HEK293 (cell line): ENCODE data around the gene ERN2.
A peak's percentile ranks its signal among the peaks of the same experiment; 100 is the strongest.

Experiments used
- CTCF ChIA-PET: fragments of 350-600 bp; formaldehyde crosslinking; extraction: SDS; loops from one replicate; lab custom pipeline; 2021; ENCODE audit warnings: antibody characterized with exemption; lab: Yijun Ruan, JAX
- POLR2A ChIA-PET: fragments of 300-600 bp; formaldehyde crosslinking; extraction: SDS; loops from one replicate; lab custom pipeline; 2020; ENCODE audit warnings: antibody characterized with exemption, inconsistent platforms; lab: Yijun Ruan, JAX
- H3K27ac ChIP-seq: fragments of 200-500 bp; sonication (Bioruptor generic); 2 replicates; pipeline ENCODE4 v1.5.1; 2014; ENCODE audit warnings: low read depth, low read length, control low read depth, inconsistent platforms; ENCODE audit errors: extremely low read depth
- H3K36me3 ChIP-seq, 2 experiments: fragments of 200-500 bp in 1 of 2; sonication (Bioruptor generic) in 1 of 2; 1 replicate in 1 of 2; 2 replicates in 1 of 2; pipeline ENCODE4 v1.5.1; 2014 to 2017; ENCODE audit warnings: inconsistent platforms in 2 of 2, low read length in 2 of 2; ENCODE audit not compliant: control insufficient read depth in 2 of 2, insufficient read depth in 1 of 2
- H3K4me1 ChIP-seq: fragments of 200-500 bp; sonication (Bioruptor generic); 2 replicates; pipeline ENCODE4 v1.5.1; 2014; ENCODE audit warnings: mild to moderate bottlenecking, low read length, inconsistent platforms; ENCODE audit not compliant: control insufficient read depth, insufficient read depth
- H3K4me3 ChIP-seq: 2 replicates; pipeline ENCODE4 v1.5.1; 2011; ENCODE audit warnings: low read depth, mild to moderate bottlenecking, control low read depth, low read length, moderate library complexity
- H3K9me3 ChIP-seq: fragments of 200-500 bp; sonication (Bioruptor generic); 2 replicates; pipeline ENCODE4 v1.5.1; 2014; ENCODE audit warnings: low read depth, low read length, inconsistent platforms; ENCODE audit not compliant: control insufficient read depth, insufficient read depth
- KLF16 ChIP-seq: fragments of 450-650 bp; formaldehyde crosslinking; IDR thresholded peaks from 2 replicates; pipeline ENCODE4 v1.5.1; 2017; ENCODE audit warnings: missing biosample characterization, missing genetic modification characterization
- KLF7 ChIP-seq: fragments of 450-650 bp; formaldehyde crosslinking; IDR thresholded peaks from 2 replicates; pipeline ENCODE4 v1.5.1; 2016; ENCODE audit warnings: missing biosample characterization, missing genetic modification characterization, borderline replicate concordance
- SETDB1 ChIP-seq: IDR thresholded peaks from one replicate; pipeline ENCODE4 v1.6.1; 2017; ENCODE audit warnings: mild to moderate bottlenecking, low read length, moderate library complexity, mixed read lengths; ENCODE audit not compliant: insufficient read length
- SP2 ChIP-seq: fragments of 450-650 bp; formaldehyde crosslinking; IDR thresholded peaks from 2 replicates; pipeline ENCODE4 v1.5.1; 2016; ENCODE audit warnings: missing biosample characterization, missing genetic modification characterization
- SP7 ChIP-seq: fragments of 450-650 bp; formaldehyde crosslinking; IDR thresholded peaks from 2 replicates; pipeline ENCODE4 v1.5.1; 2016; ENCODE audit warnings: missing biosample characterization, missing genetic modification characterization
- ZEB2 ChIP-seq: fragments of 450-650 bp; formaldehyde crosslinking; IDR thresholded peaks from 2 replicates; pipeline ENCODE4 v1.5.1; 2016; ENCODE audit warnings: missing biosample characterization, missing genetic modification characterization
- ZIC2 ChIP-seq: fragments of 450-650 bp; formaldehyde crosslinking; IDR thresholded peaks from 2 replicates; pipeline ENCODE4 v1.5.1; 2016; ENCODE audit warnings: missing biosample characterization, missing genetic modification characterization
- ZNF157 ChIP-seq: fragments of 450-650 bp; formaldehyde crosslinking; IDR thresholded peaks from 2 replicates; pipeline ENCODE4 v1.5.1; 2016; ENCODE audit warnings: missing biosample characterization, missing genetic modification characterization
- ZNF175 ChIP-seq: fragments of 450-650 bp; formaldehyde crosslinking; IDR thresholded peaks from 2 replicates; pipeline ENCODE4 v1.5.1; 2016; ENCODE audit warnings: missing biosample characterization, missing genetic modification characterization
- ZNF214 ChIP-seq: fragments of 450-650 bp; formaldehyde crosslinking; IDR thresholded peaks from 2 replicates; pipeline ENCODE4 v1.5.1; 2017; ENCODE audit warnings: missing biosample characterization, mild to moderate bottlenecking, missing genetic modification characterization, borderline replicate concordance
- ZNF239 ChIP-seq: fragments of 450-650 bp; formaldehyde crosslinking; IDR thresholded peaks from 2 replicates; pipeline ENCODE4 v1.5.1; 2016; ENCODE audit warnings: missing biosample characterization, missing genetic modification characterization
- ZNF335 ChIP-seq: fragments of 450-650 bp; formaldehyde crosslinking; conservative IDR thresholded peaks from 2 replicates; pipeline ENCODE4 v1.5.1; 2016; ENCODE audit warnings: missing biosample characterization, missing genetic modification characterization
- ZNF473 ChIP-seq: fragments of 450-650 bp; formaldehyde crosslinking; IDR thresholded peaks from 2 replicates; pipeline ENCODE4 v1.5.1; 2017; ENCODE audit warnings: missing biosample characterization, missing genetic modification characterization
- ZNF670 ChIP-seq: fragments of 450-650 bp; formaldehyde crosslinking; IDR thresholded peaks from 2 replicates; pipeline ENCODE4 v1.5.1; 2016; ENCODE audit warnings: missing biosample characterization, missing genetic modification characterization, low read depth
- ZNF677 ChIP-seq: fragments of 450-650 bp; IDR thresholded peaks from 2 replicates; pipeline ENCODE4 v1.5.0; 2018; ENCODE audit warnings: missing biosample characterization, mild to moderate bottlenecking, missing genetic modification characterization, moderate library complexity
- ZSCAN16 ChIP-seq: fragments of 450-650 bp; formaldehyde crosslinking; IDR thresholded peaks from 2 replicates; pipeline ENCODE4 v1.5.1; 2016; ENCODE audit warnings: missing biosample characterization, missing genetic modification characterization
- ZSCAN23 ChIP-seq: fragments of 450-650 bp; formaldehyde crosslinking; IDR thresholded peaks from 2 replicates; pipeline ENCODE4 v1.5.1; 2016; ENCODE audit warnings: missing biosample characterization, missing genetic modification characterization
- ZSCAN30 ChIP-seq: fragments of 450-650 bp; IDR thresholded peaks from 2 replicates; pipeline ENCODE4 v1.5.1; 2018; ENCODE audit warnings: missing biosample characterization, mild to moderate bottlenecking, missing genetic modification characterization, moderate library complexity
- ZXDB ChIP-seq: fragments of 450-650 bp; formaldehyde crosslinking; IDR thresholded peaks from 2 replicates; pipeline ENCODE4 v1.5.1; 2016; ENCODE audit warnings: missing biosample characterization, missing genetic modification characterization
- TF ChIP-seq, protein P1 (sequence below): fragments of 450-650 bp; IDR thresholded peaks from 2 replicates; pipeline ENCODE4 v1.5.1; 2018; ENCODE audit warnings: missing biosample characterization, mild to moderate bottlenecking, missing genetic modification characterization
- TF ChIP-seq, protein P2 (sequence below): fragments of 450-650 bp; formaldehyde crosslinking; IDR thresholded peaks from 2 replicates; pipeline ENCODE4 v1.5.1; 2016; ENCODE audit warnings: missing biosample characterization, missing genetic modification characterization
- TF ChIP-seq, protein P3 (sequence below): fragments of 450-650 bp; formaldehyde crosslinking; IDR thresholded peaks from 2 replicates; pipeline ENCODE4 v1.5.1; 2017; ENCODE audit warnings: missing biosample characterization, missing genetic modification characterization
- TF ChIP-seq, protein P4 (sequence below): fragments of 450-650 bp; formaldehyde crosslinking; IDR thresholded peaks from 2 replicates; pipeline ENCODE4 v1.5.1; 2016; ENCODE audit warnings: missing biosample characterization, missing genetic modification characterization
- TF ChIP-seq, protein P5 (sequence below): fragments of 450-650 bp; formaldehyde crosslinking; optimal IDR thresholded peaks from 2 replicates; pipeline ENCODE3; 2016; ENCODE audit warnings: missing biosample characterization, mild to moderate bottlenecking, missing genetic modification characterization
- TF ChIP-seq, protein P6 (sequence below): fragments of 450-650 bp; formaldehyde crosslinking; IDR thresholded peaks from 2 replicates; pipeline ENCODE4 v1.5.1; 2016; ENCODE audit warnings: missing biosample characterization, missing genetic modification characterization

The ERN2 gene

DNA sequence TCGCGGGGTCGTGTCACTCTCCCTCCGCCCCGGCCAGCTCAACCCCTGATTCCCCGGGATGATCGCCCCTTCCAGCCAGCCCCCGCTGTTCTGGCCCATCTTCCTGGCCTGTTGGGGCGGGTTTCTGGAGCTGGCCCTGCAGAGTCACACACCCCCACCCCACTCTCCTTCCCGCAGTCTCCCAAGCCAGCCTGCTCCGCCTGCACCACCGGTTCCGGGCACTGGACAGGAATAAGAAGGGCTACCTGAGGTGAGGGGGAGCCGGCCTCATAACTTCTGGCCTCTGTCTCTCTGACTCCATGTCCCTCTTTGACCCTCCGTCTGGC, 42.4 kb upstream of the ERN2 start:
- Histone ChIP-seq H3K9me3 (no peaks in the 10 kb centered on the region), H3K4me1 (no peaks in the 10 kb centered on the region), H3K36me3 (no peaks in the 10 kb centered on the region), H3K4me3 (no peak overlapping the region), H3K27ac (no peak overlapping the region)
- CTCF ChIA-PET = interaction anchor here (1.3 kb wide), 1 partner anchor 48 kb away, joined by 4 read pairs; no protein-coding TSS in a partner anchor
- TF ChIP-seq, protein P1, sequence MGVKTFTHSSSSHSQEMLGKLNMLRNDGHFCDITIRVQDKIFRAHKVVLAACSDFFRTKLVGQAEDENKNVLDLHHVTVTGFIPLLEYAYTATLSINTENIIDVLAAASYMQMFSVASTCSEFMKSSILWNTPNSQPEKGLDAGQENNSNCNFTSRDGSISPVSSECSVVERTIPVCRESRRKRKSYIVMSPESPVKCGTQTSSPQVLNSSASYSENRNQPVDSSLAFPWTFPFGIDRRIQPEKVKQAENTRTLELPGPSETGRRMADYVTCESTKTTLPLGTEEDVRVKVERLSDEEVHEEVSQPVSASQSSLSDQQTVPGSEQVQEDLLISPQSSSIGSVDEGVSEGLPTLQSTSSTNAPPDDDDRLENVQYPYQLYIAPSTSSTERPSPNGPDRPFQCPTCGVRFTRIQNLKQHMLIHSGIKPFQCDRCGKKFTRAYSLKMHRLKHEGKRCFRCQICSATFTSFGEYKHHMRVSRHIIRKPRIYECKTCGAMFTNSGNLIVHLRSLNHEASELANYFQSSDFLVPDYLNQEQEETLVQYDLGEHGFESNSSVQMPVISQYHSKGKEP (tag by site-specific recombination) = no peak
- TF ChIP-seq ZNF175 (tag by site-specific recombination) (no peak), ZSCAN16 (tag by site-specific recombination) (no peak), SP2 (tag by site-specific recombination) (no peak), ZNF335 (no peak)
- TF ChIP-seq, protein P2, sequence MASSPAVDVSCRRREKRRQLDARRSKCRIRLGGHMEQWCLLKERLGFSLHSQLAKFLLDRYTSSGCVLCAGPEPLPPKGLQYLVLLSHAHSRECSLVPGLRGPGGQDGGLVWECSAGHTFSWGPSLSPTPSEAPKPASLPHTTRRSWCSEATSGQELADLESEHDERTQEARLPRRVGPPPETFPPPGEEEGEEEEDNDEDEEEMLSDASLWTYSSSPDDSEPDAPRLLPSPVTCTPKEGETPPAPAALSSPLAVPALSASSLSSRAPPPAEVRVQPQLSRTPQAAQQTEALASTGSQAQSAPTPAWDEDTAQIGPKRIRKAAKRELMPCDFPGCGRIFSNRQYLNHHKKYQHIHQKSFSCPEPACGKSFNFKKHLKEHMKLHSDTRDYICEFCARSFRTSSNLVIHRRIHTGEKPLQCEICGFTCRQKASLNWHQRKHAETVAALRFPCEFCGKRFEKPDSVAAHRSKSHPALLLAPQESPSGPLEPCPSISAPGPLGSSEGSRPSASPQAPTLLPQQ = no peak
- POLR2A ChIA-PET = no interaction called here

DNA sequence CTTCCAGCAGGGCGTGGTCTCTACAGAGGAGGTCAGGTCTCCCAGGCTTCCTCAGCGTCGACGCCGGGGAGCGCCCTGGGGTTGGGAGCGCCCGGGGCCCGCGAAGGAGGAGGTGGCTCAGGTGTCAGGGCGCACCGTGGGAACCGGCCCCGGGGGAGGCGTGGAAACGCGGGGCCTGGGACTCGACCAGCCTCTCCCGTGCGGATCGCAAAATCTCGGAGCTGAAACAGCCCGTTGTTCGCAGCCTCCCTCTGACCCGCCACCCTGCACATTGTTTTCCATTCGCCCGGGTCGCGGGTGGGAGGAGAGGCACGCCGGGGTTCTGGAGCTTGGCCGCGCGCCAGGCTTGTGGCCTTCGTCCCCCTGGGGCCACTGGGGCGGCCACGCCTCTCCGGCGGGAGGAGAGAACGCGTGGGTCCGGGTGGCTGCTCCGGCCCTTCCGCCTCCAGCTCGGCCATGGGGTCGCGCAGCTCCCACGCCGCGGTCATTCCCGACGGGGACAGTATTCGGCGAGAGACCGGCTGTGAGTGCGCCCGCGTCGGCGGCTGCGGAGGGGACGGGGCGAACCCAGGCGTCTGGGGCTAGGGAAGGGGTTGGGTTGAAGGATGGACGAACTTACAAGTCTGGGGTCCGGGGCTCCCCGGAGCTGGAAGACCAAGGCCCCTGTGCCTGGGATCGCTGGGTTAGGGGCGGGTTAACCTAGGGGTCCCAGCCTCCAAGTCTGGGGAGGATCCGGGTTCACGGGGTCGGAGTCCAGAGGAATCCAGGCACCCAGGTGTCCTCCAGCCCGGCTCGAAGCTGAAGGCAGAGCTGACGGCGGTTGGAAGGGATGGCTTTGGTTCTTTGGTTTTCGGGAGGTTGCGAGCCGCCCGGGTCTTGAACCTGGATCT, 41.8 kb upstream of the ERN2 start, which contains the start of gene CHP2:
Gene CHP2 (plus strand): TSS at position 433 of the 890 bp plus-strand sequence. CDS start 24 bp downstream, at position 457.
- POLR2A ChIA-PET = interaction anchor here (0.6 kb wide), 1 partner anchor 28 kb away, joined by 3 read pairs; no protein-coding TSS in a partner anchor
- peak within 1 kb of the TSS; percentile 31 for H3K4me3 ChIP-seq
- no peak for TF ChIP-seq ZNF239
- TF ChIP-seq KLF16 (tag by site-specific recombination) = no peak; the same call in 1 of the 2 replicates
- TF ChIP-seq, protein P3, sequence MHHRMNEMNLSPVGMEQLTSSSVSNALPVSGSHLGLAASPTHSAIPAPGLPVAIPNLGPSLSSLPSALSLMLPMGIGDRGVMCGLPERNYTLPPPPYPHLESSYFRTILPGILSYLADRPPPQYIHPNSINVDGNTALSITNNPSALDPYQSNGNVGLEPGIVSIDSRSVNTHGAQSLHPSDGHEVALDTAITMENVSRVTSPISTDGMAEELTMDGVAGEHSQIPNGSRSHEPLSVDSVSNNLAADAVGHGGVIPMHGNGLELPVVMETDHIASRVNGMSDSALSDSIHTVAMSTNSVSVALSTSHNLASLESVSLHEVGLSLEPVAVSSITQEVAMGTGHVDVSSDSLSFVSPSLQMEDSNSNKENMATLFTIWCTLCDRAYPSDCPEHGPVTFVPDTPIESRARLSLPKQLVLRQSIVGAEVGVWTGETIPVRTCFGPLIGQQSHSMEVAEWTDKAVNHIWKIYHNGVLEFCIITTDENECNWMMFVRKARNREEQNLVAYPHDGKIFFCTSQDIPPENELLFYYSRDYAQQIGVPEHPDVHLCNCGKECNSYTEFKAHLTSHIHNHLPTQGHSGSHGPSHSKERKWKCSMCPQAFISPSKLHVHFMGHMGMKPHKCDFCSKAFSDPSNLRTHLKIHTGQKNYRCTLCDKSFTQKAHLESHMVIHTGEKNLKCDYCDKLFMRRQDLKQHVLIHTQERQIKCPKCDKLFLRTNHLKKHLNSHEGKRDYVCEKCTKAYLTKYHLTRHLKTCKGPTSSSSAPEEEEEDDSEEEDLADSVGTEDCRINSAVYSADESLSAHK (tag by site-specific recombination) = no peak
- TF ChIP-seq ZSCAN30 (tag by site-specific recombination) = no peak
- TF ChIP-seq ZNF157 = no peak
- no peak for TF ChIP-seq ZSCAN23 (tag by site-specific recombination)
- peak; percentile 75 for TF ChIP-seq ZIC2
- TF ChIP-seq, protein P4, sequence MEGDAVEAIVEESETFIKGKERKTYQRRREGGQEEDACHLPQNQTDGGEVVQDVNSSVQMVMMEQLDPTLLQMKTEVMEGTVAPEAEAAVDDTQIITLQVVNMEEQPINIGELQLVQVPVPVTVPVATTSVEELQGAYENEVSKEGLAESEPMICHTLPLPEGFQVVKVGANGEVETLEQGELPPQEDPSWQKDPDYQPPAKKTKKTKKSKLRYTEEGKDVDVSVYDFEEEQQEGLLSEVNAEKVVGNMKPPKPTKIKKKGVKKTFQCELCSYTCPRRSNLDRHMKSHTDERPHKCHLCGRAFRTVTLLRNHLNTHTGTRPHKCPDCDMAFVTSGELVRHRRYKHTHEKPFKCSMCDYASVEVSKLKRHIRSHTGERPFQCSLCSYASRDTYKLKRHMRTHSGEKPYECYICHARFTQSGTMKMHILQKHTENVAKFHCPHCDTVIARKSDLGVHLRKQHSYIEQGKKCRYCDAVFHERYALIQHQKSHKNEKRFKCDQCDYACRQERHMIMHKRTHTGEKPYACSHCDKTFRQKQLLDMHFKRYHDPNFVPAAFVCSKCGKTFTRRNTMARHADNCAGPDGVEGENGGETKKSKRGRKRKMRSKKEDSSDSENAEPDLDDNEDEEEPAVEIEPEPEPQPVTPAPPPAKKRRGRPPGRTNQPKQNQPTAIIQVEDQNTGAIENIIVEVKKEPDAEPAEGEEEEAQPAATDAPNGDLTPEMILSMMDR (tag by site-specific recombination) = no peak
- no peak for TF ChIP-seq ZNF677 (tag by site-specific recombination)
- TF ChIP-seq KLF7 (tag by site-specific recombination) = peak; percentile 73; the same call in 1 of the 2 replicates
- TF ChIP-seq ZNF670 (tag by site-specific recombination) = no peak
- TF ChIP-seq ZXDB (tag by site-specific recombination) = 0 out of 2 replicates have a peak, but pooled peaks have one; percentile 16
- TF ChIP-seq SETDB1 = no peak
- TF ChIP-seq, protein P5, sequence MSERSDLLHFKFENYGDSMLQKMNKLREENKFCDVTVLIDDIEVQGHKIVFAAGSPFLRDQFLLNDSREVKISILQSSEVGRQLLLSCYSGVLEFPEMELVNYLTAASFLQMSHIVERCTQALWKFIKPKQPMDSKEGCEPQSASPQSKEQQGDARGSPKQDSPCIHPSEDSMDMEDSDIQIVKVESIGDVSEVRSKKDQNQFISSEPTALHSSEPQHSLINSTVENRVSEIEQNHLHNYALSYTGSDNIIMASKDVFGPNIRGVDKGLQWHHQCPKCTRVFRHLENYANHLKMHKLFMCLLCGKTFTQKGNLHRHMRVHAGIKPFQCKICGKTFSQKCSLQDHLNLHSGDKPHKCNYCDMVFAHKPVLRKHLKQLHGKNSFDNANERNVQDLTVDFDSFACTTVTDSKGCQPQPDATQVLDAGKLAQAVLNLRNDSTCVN (tag by site-specific recombination) = peak; percentile 36
- 0 out of 2 replicates have a peak, but pooled peaks have one; percentile 31 for TF ChIP-seq SP7 (tag by site-specific recombination)
- TF ChIP-seq, protein P6, sequence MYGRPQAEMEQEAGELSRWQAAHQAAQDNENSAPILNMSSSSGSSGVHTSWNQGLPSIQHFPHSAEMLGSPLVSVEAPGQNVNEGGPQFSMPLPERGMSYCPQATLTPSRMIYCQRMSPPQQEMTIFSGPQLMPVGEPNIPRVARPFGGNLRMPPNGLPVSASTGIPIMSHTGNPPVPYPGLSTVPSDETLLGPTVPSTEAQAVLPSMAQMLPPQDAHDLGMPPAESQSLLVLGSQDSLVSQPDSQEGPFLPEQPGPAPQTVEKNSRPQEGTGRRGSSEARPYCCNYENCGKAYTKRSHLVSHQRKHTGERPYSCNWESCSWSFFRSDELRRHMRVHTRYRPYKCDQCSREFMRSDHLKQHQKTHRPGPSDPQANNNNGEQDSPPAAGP (tag by site-specific recombination) = peak; percentile 83
- TF ChIP-seq ZNF214 (tag by site-specific recombination) = no peak
- TF ChIP-seq ZNF473 (tag by site-specific recombination) = no peak
- 0 out of 2 replicates have a peak, but pooled peaks have one; percentile 53 for TF ChIP-seq ZEB2 (tag by site-specific recombination)

More for the DNA sequence above, 41.8 kb upstream of the ERN2 start, which contains the start of gene CHP2:
- no peaks in the 10 kb centered on the region for H3K9me3 ChIP-seq
- CTCF ChIA-PET = interaction anchor here (1.3 kb wide), 1 partner anchor 48 kb away, joined by 4 read pairs; no protein-coding TSS in a partner anchor
- no peaks in the 10 kb centered on the region for H3K36me3 ChIP-seq
- no peak within 1 kb of the TSS; the same call in 1 of the 2 replicates for H3K27ac ChIP-seq
- no peaks in the 10 kb centered on the region for H3K4me1 ChIP-seq
